Measurements from ENCODE around the gene RAX2.

RAX2 gene

GRCh38 chr19:3720349-3720917 lies 51.6 kb downstream of the RAX2 start:
- H3K9ac ChIP-seq (ENCODE audit: low read depth, low read length): no peak overlapping the region
- no peak overlapping the region for H3K27ac ChIP-seq (ENCODE audit: low read length)
- H3K9me3 ChIP-seq (ENCODE audit: insufficient read depth, low read depth, low read length): no peaks in the 10 kb centered on the region
- H3K27me3 ChIP-seq (ENCODE audit: insufficient read depth, low read length): peaks cover 8% of the 10 kb centered on the region
- H3K4me3 ChIP-seq (ENCODE audit: low read length): no peak overlapping the region
- no peaks in the 10 kb centered on the region; the same call in 1 of the 2 replicates for H3K4me1 ChIP-seq (ENCODE audit: insufficient read depth, low read length)
- no peaks in the 10 kb centered on the region for H3K36me3 ChIP-seq (ENCODE audit: insufficient read depth, low read depth, low read length)

DNA sequence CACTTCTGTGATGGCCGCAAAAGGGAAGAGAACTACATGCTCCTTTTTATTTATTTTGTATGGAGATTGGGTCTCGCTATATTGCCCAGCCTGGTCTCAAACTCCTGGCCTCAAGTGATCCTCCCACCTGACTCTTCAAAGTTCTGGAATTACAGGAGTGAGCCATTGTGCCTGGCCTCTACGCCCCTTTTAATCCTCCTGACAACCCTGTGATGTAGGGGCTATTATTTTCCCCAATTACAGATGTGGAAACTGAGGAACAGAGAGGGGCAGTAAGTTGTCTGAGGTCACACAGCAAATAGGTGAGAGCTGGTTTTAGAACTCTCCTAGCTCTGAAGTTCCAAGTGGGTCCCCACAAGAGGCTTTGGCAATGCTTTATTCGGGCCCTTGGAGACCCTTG lies 52.2 kb downstream of the RAX2 start:
- no peaks in the 10 kb centered on the region for H3K9me3 ChIP-seq (ENCODE audit: insufficient read depth, low read depth, low read length)
- H3K4me3 ChIP-seq (ENCODE audit: low read length): no peak overlapping the region
- no peak overlapping the region for H3K27ac ChIP-seq (ENCODE audit: low read length)
- H3K4me1 ChIP-seq (ENCODE audit: insufficient read depth, low read length): no peaks in the 10 kb centered on the region; the same call in 1 of the 2 replicates
- H3K27me3 ChIP-seq (ENCODE audit: insufficient read depth, low read length): peaks cover 8% of the 10 kb centered on the region
- H3K36me3 ChIP-seq (ENCODE audit: insufficient read depth, low read depth, low read length): no peaks in the 10 kb centered on the region
- no peak overlapping the region for H3K9ac ChIP-seq (ENCODE audit: low read depth, low read length)
